ENCODE data around the gene MALSU1. TPM values are rescaled to one million over a fixed set of nuclear protein-coding genes. Genes with fewer than 3 reads are reported as not detected.

Gene MALSU1
- total and polyA plus RNA-seq, 7 donors = 65.2 to 109 (median 89.2) TPM

DNA sequence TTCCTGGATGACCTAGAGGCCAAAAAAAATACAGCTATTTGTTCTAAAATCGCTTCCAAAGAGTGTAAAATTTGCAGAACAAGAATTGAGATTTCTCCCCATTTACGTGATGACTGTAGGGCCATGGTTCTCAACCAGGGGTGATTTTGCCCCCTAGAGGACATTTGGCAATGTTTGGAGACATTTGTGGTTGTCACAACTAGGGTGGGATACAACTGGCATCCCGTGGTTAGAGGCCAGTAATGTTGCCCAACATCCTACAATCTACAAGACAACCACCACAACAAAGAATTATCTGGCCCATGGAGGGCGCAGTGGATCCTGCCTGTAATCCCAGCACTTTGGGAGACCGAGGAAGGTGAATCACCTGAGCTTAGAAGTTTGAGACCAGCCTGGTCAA lies 22.8 kb upstream of the MALSU1 start:
- peaks cover 7% of the 10 kb centered on the region for H3K4me1 ChIP-seq
- intact Hi-C loops (cut with DNase I) = loop anchor here (5.0 to 10.0 kb wide), 3 partner anchors 256 to 438 kb away; partner anchors contain the start of genes STK31 (in 2 of the 2) and TRA2A (in 1 of the 2)
- no peaks in the 10 kb centered on the region for H3K9me3 ChIP-seq
- H3K27me3 ChIP-seq (ENCODE audit: insufficient read depth in 3 of 3, low read length in 2 of 3) = no peaks in the 10 kb centered on the region
- no peak for ATAC-seq
- no peak for DNase-seq
- H3K4me3 ChIP-seq = no peak overlapping the region
- H3K27ac ChIP-seq = no peak overlapping the region
- peaks cover 0 to 8% of the 10 kb centered on the region in 2 donors for H3K36me3 ChIP-seq (ENCODE audit: insufficient read depth in 1 of 2, low read depth in 1 of 2)
- WGBS, 3 donors = 57 to 65% (median 64%) methylated on average over 5 of the region's 5 CpGs
- TF ChIP-seq, protein P1, sequence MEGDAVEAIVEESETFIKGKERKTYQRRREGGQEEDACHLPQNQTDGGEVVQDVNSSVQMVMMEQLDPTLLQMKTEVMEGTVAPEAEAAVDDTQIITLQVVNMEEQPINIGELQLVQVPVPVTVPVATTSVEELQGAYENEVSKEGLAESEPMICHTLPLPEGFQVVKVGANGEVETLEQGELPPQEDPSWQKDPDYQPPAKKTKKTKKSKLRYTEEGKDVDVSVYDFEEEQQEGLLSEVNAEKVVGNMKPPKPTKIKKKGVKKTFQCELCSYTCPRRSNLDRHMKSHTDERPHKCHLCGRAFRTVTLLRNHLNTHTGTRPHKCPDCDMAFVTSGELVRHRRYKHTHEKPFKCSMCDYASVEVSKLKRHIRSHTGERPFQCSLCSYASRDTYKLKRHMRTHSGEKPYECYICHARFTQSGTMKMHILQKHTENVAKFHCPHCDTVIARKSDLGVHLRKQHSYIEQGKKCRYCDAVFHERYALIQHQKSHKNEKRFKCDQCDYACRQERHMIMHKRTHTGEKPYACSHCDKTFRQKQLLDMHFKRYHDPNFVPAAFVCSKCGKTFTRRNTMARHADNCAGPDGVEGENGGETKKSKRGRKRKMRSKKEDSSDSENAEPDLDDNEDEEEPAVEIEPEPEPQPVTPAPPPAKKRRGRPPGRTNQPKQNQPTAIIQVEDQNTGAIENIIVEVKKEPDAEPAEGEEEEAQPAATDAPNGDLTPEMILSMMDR (IDR thresholded peaks at IDR 0.05) = no peak

DNA sequence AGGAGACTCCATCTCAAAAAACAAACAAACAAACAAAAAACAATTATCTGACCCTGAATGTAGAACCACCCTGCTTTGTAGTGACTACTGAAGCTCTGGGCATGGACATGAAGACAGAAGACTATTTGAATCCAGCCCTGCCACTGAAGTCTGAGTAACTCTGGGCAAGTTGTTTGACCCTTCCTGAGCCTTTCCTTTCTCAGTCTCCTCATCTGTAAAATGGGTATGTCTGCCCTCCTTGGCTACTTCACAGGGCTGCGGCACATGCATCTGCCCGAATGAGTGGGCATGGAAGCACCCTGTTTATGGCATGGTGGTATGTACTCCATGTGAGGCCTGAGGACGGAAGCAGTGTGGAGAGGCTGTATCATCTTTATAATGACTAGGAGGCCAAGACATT lies 22.2 kb upstream of the MALSU1 start:
- Histone ChIP-seq H3K27me3 (ENCODE audit: insufficient read depth in 3 of 3, low read length in 2 of 3) (no peaks in the 10 kb centered on the region), H3K36me3 (ENCODE audit: insufficient read depth in 1 of 2, low read depth in 1 of 2) (peaks cover 0 to 8% of the 10 kb centered on the region in 2 donors), H3K27ac (no peak overlapping the region), H3K4me3 (no peak overlapping the region), H3K4me1 (peaks cover 7% of the 10 kb centered on the region), H3K9me3 (no peaks in the 10 kb centered on the region)
- DNase-seq (no peak), ATAC-seq (no peak)
- intact Hi-C loops (cut with DNase I) = loop anchor here (5.0 to 10.0 kb wide), 3 partner anchors 255 to 438 kb away; partner anchors contain the start of genes STK31 (in 2 of the 2) and TRA2A (in 1 of the 2)
- 83 to 90% (median 85%) methylated on average over 3 of the region's 3 CpGs for WGBS, 3 donors
- TF ChIP-seq, protein P1 (IDR thresholded peaks at IDR 0.05) = no peak

DNA sequence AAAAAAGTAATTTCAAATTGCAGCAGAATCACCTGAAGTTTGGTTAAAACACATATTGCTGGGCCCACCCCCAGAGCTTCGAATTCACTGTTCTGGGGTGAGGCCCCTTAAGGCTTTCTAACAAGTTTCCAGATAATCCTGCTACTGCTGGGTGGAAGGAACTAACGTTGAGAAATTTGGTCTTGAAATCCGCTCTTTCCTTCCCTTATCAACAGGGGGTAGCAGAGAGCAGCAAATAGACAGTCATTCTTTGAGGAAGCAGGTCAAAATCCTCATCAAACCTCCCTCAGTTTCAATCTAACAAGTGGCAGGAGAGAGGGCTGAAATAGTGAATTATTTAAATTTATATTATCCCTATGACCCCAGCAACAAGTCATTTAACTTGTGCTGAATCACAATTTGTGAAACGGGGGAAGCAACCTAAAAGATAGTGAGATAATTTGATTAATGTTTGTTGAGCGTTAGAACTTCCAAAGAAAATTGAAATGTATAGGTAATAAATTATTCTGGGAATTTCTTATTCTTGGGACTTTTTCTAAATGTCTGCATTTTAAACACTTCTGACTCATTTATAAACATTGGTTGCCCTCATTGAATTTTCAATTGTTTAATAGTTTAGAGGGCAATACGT lies 21.7 kb upstream of the MALSU1 start:
- 35 to 40% (median 38%) methylated on average over 6 of the region's 6 CpGs for WGBS, 3 donors
- peak in 3 of 4 donors; percentile 48 to 63 (median 53) for ATAC-seq
- Histone ChIP-seq H3K9me3 (no peaks in the 10 kb centered on the region), H3K4me3 (no peak overlapping the region), H3K27ac (no peak overlapping the region), H3K36me3 (ENCODE audit: insufficient read depth in 1 of 2, low read depth in 1 of 2) (peaks cover 0 to 8% of the 10 kb centered on the region in 2 donors), H3K27me3 (ENCODE audit: insufficient read depth in 3 of 3, low read length in 2 of 3) (no peaks in the 10 kb centered on the region), H3K4me1 (peaks cover 7% of the 10 kb centered on the region)
- intact Hi-C loops (cut with DNase I) = loop anchor here (5.0 to 10.0 kb wide), 3 partner anchors 255 to 437 kb away; partner anchors contain the start of genes STK31 (in 2 of the 2) and TRA2A (in 1 of the 2)
- DNase-seq = no peak
- TF ChIP-seq, protein P1 (IDR thresholded peaks at IDR 0.05) = peak; percentile 70

DNA sequence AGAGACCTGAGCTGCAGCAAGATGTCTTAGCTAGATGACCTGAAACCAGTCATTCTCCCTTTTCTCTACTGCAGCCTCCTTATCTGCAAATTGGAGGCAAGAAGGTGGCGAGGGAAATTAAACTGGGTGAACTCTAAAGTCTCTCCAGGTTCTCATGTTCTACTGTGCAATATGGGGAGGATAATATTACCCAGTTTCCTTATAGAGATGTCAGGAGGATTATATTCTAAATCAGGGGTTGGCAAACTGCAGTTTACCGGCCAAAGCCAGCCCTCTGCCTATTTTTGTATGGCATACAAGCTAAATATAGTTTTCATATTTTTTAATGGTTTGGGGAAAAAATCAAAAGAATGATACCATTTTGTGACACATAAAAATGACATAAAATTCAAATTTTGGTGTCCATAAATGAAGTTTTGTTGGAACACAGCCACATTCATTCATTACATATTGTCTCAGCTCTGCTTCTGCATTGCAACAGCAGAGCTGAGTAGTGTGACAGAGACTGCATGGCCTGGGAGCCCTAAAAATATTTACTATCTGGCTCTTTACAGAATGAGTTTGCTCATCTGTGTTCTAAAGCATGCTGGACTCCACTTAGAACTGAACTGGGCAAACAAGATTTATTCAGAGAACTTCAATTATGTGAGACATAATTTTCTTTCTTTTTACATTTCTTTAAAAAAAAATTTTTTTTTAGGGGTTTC lies 19.2 kb upstream of the MALSU1 start:
- 30 to 43% (median 30%) methylated on average over 2 of the region's 2 CpGs for WGBS, 3 donors

More for the DNA sequence above, 19.2 kb upstream of the MALSU1 start:
- Histone ChIP-seq H3K4me1 (no peaks in the 10 kb centered on the region), H3K27ac (peak overlapping the region; percentile 17), H3K9me3 (no peaks in the 10 kb centered on the region), H3K36me3 (ENCODE audit: insufficient read depth in 1 of 2, low read depth in 1 of 2) (peaks cover 0 to 2% of the 10 kb centered on the region in 2 donors), H3K27me3 (ENCODE audit: insufficient read depth in 3 of 3, low read length in 2 of 3) (no peaks in the 10 kb centered on the region), H3K4me3 (no peak overlapping the region)
- peak in 3 of 4 donors; percentile 46 to 91 (median 89) for ATAC-seq
- TF ChIP-seq, protein P1 (IDR thresholded peaks at IDR 0.05) = no peak
- DNase-seq = no peak
- intact Hi-C loops (cut with DNase I) = loop anchor here (5.0 to 10.0 kb wide), 3 partner anchors 252 to 435 kb away; partner anchors contain the start of genes STK31 (in 2 of the 2) and TRA2A (in 1 of the 2)

Measured in psoas muscle (tissue), 8 donors.